GM21576 (cell line): Measurements from ENCODE around the gene FIGN.

ENCODE experiments used
- ATAC-seq: cut with Tn5 transposase; IDR thresholded peaks from one replicate; pipeline ENCODE4 v1.9.1; 2021; ENCODE audit warnings: mild to moderate bottlenecking, moderate library complexity; ENCODE audit not compliant: unreplicated experiment

Gene FIGN

GRCh38 chr2:163626208-163626607, 109.6 kb downstream of the FIGN start:
- ATAC-seq: no peak

GRCh38 chr2:163625632-163626031, 110.2 kb downstream of the FIGN start:
- no peak for ATAC-seq

DNA sequence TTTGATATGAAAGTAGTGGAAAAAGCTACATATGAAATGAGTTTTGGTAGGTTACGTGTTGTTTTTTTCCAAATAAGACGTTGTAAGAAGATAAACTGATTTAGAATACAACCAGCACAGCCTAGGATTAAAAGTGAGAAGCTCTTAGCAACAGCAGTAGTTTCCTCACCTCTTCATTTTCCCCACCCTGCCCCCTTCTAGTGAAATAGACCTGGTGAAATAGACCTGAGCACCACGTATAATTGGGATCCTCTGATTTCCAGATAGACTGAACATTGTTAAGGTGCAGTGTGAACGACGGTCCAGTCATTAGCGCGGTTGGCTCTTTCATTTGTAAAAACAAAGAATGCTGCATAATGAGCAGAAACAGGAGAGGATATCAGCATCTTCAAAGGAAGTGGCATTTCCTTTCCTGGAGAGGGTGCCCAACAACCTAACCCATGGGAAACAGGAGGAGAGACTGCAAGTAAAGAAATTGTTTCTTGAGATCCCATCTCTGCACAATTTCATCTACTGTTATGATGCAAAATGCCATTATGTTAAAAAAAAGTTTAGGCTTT, 114.3 kb downstream of the FIGN start:
- ATAC-seq: no peak

- no peak for ATAC-seq
These were observed 118.3 kb downstream of the FIGN start for GRCh38 chr2:163617517-163617916.

- no peak for ATAC-seq
These were observed 122.5 kb downstream of the FIGN start for GRCh38 chr2:163613266-163613731.

DNA sequence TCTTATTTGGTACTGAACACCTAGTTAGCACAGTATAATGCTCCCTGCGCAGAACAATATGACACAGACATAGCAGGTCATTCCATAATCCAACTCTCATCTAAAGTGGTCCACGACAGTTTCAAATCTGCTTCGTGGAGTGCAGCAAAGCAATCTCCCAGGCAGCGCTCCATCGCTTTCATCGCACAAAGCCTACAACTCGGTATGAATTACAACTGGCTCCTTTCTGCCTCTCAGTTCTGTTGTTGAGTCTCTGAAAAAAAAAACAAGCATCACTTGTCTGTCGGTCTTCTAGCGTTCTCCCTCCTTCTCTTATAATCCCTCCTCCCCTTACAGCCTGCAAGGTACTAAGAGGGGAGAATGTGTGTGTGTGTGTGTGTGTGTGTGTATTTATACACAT, 123.5 kb downstream of the FIGN start:
- no peak for ATAC-seq

- ATAC-seq: no peak
These were observed 124.3 kb downstream of the FIGN start for GRCh38 chr2:163611557-163611906.

DNA sequence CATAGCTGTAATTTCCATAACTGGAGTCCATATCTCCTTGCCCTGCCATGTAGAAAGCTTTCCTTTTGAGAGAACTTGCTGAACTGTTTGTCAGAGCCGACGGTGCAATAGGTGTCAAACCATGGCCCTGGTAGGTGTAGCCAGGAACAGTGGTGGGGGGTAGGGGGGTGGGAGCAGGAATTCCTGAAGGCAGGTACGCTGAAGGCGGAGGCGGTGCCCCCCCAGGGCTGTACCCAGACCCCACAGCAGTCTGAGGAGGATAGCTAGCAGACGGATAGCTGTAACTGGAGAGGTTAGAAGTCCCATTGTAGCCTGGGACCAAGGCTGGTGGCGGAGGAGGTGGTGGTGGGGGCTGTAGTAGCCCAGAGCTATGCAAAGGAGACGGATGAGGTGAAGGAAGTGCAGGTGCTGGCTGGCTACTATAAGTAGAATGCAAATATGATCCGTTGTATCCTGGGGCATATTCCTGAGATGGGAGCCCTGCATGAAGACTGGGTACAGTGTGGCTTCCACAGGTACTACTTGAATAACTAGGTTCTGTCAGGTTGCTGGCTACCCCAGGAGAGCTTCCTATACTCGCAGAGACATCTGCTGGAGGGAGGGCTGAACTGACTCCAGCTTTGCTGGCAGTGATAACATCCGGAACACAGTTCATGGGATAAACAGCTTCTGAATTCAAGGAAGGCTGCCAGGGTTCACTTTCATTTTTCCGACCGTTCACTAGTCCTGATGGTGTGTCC, 124.8 kb downstream of the FIGN start:
- ATAC-seq: no peak

DNA sequence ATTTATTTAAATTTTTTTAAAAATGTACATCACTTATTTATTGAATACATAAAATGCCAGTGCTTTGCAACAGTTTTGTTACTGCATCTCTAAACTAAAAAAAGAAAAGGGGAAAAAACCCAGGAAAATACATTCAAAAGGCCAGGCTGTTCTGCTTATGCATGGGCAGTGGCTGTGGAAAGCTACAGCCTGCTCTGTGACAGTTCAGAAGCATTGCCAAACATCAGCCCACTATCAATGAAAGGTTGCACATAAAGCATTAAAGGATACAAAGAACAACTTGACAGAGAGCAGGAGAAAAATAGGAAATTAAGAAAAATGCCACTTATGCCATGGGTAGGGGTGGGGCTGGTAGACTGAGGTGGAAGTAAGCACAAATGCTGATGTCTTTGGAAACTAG, 128.2 kb downstream of the FIGN start:
- no peak for ATAC-seq

- no peak for ATAC-seq
These were observed 128.9 kb downstream of the FIGN start for GRCh38 chr2:163606878-163607277.

DNA sequence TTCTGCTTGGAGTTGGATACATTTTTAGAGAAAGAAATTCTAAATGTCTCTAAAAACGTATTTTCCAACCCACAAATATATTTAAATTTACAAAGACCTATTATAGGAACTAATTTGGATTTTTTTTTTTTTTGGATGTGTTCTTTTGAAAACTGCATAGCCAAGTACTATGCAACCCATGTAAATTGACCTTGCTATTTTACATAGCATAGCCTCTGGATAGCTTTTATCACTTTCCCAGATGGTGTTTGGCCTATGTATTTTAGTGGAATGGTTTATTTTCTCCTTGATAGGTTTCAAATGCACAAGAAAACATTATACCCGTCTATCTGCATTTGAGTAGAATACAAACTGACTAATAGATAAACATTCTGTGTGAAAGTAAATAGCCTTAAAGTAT, 130.0 kb downstream of the FIGN start:
- ATAC-seq: no peak

DNA sequence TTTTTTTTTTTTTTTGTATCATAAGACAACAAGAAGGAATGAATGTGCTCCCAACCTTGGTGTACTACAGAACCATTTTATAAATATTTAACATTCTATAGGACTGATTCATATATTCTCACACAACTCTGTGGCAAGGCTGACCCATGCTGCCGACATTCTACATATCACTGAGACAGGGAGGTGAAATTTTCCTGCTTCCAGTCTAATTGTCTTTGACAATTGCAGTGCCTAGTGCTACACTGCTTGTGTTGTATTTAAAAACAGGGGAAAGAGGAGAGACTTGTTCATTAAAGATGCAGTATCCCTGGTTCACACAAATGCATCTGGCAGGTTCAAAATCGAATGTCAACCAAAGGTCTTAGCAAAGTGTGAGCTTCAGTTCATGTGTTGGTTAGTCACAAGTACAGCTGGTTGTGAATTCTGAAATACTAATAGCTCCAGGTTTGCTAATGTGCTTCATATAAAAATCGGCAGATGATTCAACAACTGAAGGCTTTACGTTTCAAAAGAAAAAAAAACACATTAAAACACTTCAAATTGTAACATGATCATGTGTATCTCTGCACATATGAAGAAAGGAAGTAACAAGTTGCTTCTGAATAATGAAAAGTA, 130.8 kb downstream of the FIGN start:
- no peak for ATAC-seq

GRCh38 chr2:163602196-163602595, 133.6 kb downstream of the FIGN start:
- ATAC-seq: no peak

- ATAC-seq: no peak
These were observed 134.4 kb downstream of the FIGN start for GRCh38 chr2:163601377-163601776.

- ATAC-seq: no peak
These were observed 135.0 kb downstream of the FIGN start for GRCh38 chr2:163600801-163601200.

DNA sequence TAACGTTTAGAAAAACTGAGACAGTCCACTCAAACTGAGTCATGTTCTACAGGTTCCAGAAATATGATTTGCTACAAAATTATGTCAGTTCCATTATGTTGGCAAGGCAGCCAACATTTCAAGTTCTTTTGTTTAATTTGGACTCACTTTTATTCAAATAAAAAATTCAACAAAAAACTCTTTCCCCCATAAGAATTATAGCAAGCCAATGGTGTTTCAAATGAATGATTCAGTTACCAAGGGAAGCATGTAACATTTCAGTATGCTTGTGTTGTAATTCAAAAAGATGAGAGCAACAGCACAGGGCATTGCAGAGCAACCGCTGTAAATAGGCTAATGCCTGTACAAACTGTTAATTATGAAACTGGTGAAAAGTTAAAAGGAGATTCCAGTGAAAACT, 140.8 kb downstream of the FIGN start:
- ATAC-seq: no peak

DNA sequence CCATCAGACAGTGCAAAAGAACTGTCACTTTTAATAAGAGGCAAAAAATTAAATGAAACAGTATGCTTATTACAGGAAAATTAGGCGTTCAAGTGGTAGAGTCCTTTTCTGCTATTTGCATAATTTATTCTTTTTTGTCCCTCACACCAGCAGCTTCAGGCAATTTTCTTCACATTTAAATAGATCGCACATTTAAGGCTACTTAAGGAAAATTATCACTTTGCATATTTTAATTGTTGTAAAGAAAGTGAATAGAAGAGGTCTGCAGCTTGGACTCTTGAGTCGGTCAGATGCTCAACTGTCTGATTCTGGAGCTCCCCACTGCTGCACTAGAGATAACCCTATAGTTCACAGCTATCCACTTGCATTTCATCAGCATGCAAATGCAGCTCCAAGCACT, 141.3 kb downstream of the FIGN start:
- no peak for ATAC-seq

DNA sequence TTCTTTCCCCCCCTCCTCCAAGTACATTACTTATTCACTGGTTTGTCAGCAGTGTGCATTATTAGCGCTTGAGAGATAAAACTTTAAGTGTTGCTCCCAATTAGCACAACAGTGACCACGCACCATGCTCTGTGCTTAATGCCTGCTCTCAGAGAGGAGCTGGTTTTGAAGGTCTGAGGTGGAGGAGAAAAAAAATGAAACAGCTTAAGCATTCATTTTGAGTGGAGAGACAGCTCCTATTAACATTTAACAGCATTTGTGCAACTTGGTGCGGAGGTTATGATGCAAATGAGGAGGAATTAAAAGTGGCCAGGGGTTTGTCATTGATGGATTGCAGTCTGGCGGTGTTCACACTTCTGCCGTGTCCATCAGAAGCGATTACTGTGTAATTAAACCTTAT, 141.8 kb downstream of the FIGN start:
- no peak for ATAC-seq

DNA sequence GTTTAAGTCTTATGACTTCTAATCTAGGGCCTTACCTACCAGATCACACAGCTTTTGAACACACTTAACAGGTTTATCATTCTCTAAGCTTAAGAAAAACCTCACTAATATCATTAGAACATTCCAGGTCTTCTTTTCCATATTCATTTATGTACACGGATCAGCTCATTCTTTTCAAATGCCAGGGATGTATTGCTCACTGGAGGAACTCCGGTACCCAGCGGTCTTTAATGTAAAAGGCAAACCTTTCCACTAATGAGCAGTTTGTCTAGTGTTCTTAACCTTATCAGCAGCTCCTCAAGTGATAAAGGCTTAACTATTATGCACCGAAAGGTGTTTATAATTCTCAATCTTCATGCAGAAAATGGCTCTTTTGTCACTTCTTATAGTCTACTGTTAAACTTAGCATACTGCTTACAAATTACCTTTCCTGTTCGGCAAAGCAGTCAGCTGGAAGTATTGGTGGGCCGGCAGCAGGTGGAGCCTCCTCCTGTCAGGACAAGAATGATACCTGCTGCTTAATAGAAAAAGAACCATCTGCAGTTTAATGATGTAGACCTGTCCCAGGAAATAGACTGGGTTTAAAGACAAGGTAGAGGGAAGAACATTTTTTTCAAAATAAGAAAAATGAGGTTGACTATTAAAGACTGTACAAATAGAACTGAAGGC, 142.7 kb downstream of the FIGN start:
- ATAC-seq: no peak

GRCh38 chr2:163591461-163591860, 144.3 kb downstream of the FIGN start:
- no peak for ATAC-seq

- no peak for ATAC-seq
These were observed 155.1 kb downstream of the FIGN start for GRCh38 chr2:163580757-163581156.

DNA sequence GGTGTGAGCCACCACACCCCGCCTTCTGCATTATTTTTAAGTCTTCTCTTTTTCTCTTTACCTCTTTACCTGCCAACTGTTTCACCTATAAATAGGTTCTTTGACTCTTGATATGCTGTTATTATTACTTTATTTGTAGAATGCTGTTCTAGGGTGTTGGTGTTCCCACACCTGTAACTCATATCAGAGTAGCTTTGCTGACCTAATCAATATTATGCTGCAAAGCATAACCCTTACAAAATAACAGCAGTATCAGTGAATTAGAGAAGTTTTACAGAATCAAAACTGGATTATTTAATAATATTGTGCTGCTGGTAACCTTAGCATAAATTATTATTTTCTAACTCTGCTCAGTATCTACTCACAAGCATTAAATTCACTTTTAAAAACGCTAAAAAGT, 161.5 kb downstream of the FIGN start:
- ATAC-seq: no peak
